Activated CD4-positive, alpha-beta T cell treated with anti-CD3 and anti-CD28 coated beads, Interleukin-2, amount 50 U/mL, for 48 hours (primary cell): ENCODE measurements around the gene TBX2.

Experiments used
- DNase-seq, 2 experiments: peaks; one replicate each; pipeline ENCODE4 v3.0.0-alpha.2; 2020

The TBX2 gene

GRCh38 chr17:61369751-61370150 is 29.9 kb upstream of the TBX2 start:
- no peak for DNase-seq

GRCh38 chr17:61371179-61371578 is 28.5 kb upstream of the TBX2 start:
- DNase-seq, result no peak

GRCh38 chr17:61371606-61372005 is 28.0 kb upstream of the TBX2 start:
- DNase-seq, result no peak

- no peak for DNase-seq
Observed at GRCh38 chr17:61372436-61372835, 27.2 kb upstream of the TBX2 start.

- DNase-seq, result no peak
Observed at GRCh38 chr17:61376931-61377838, 22.5 kb upstream of the TBX2 start.

- no peak for DNase-seq
Observed at GRCh38 chr17:61378658-61379456, 20.8 kb upstream of the TBX2 start.

- DNase-seq, result no peak
Observed at GRCh38 chr17:61379457-61380216, 20.0 kb upstream of the TBX2 start.

- no peak for DNase-seq
Observed at GRCh38 chr17:61380217-61380835, 19.3 kb upstream of the TBX2 start.

GRCh38 chr17:61380836-61381525 is 18.7 kb upstream of the TBX2 start:
- DNase-seq, result no peak

- DNase-seq, result no peak
Observed at GRCh38 chr17:61381537-61381936, 18.1 kb upstream of the TBX2 start.

- no peak for DNase-seq
Observed at GRCh38 chr17:61382796-61383688, 16.6 kb upstream of the TBX2 start.

GRCh38 chr17:61383689-61384201 is 15.9 kb upstream of the TBX2 start:
- no peak for DNase-seq

GRCh38 chr17:61384354-61384691 is 15.3 kb upstream of the TBX2 start:
- DNase-seq, result no peak

- DNase-seq, result no peak
Observed at GRCh38 chr17:61384692-61385576, 14.7 kb upstream of the TBX2 start.

GRCh38 chr17:61385577-61386236 is 13.9 kb upstream of the TBX2 start:
- no peak for DNase-seq

GRCh38 chr17:61386251-61386650 is 13.4 kb upstream of the TBX2 start:
- DNase-seq, result no peak

GRCh38 chr17:61387011-61387410 is 12.6 kb upstream of the TBX2 start:
- DNase-seq, result no peak

- no peak for DNase-seq
Observed at GRCh38 chr17:61387511-61388305, 11.9 kb upstream of the TBX2 start.
